Gastrocnemius medialis (tissue), 4 donors: ENCODE data around the gene CHMP4A.

ENCODE experiments used
- POLR2A ChIP-seq, 2 donors: fragments of 450-650 bp; IDR thresholded peaks; one replicate each; pipeline ENCODE4 v1.6.1; 2017; ENCODE audit warnings: antibody characterized with exemption in 2 of 2, mild to moderate bottlenecking in 2 of 2, moderate library complexity in 2 of 2
- TF ChIP-seq, protein P1 (sequence below), 5 experiments: fragments of 450-650 bp in 3 of 5; fragments of 200-600 bp in 2 of 5; sonication (generic) in 2 of 5; IDR thresholded peaks in 4 of 5; conservative IDR thresholded peaks in 1 of 5; 1 replicate in 4 of 5; 2 replicates in 1 of 5; pipeline ENCODE4 v1.5.1; 2016 to 2019; ENCODE audit warnings: antibody characterized with exemption in 5 of 5, mild to moderate bottlenecking in 3 of 5, moderate library complexity in 3 of 5

DNA sequence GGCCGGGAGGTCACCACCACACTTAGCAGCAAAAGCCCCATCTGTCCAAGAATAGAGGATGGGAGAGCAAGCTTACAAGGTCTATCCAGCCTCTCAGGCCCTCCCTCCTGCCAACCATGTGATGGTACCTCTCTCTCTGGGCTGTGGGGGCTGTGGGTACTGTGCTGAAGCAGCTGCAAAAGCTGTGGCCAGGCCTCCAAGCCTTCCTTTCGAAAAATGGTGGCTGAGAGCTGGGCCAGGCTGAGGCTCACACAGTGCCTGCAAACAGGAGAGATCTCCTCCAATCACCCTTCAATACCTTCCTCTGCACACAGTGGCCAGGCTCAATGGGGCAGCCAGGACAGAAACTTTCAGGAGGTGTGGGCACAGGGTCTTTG is 25.8 kb downstream of the CHMP4A start:
- TF ChIP-seq, protein P1, sequence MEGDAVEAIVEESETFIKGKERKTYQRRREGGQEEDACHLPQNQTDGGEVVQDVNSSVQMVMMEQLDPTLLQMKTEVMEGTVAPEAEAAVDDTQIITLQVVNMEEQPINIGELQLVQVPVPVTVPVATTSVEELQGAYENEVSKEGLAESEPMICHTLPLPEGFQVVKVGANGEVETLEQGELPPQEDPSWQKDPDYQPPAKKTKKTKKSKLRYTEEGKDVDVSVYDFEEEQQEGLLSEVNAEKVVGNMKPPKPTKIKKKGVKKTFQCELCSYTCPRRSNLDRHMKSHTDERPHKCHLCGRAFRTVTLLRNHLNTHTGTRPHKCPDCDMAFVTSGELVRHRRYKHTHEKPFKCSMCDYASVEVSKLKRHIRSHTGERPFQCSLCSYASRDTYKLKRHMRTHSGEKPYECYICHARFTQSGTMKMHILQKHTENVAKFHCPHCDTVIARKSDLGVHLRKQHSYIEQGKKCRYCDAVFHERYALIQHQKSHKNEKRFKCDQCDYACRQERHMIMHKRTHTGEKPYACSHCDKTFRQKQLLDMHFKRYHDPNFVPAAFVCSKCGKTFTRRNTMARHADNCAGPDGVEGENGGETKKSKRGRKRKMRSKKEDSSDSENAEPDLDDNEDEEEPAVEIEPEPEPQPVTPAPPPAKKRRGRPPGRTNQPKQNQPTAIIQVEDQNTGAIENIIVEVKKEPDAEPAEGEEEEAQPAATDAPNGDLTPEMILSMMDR (IDR thresholded peaks at IDR 0.05 in 4 of 5, conservative IDR thresholded peaks at IDR 0.05 in 1 of 5), result no peak
- no peak for TF ChIP-seq POLR2A (IDR thresholded peaks at IDR 0.05)
